SK-N-SH treated with all-trans-retinoic acid at 6 μM for 48 hours (cell line): Measurements from ENCODE around the gene PRKAG2.
A peak's percentile ranks its signal among the peaks of the same experiment; 100 is the strongest.

Experiments used
- ATAC-seq: fragments of 200-7000 bp; cut with Tn5 transposase; 3 replicates; pipeline ENCODE4 v1.9.1; 2020; ENCODE audit warnings: mild to moderate bottlenecking, moderate library complexity
- CSDC2 ChIP-seq: fragments of 250-450 bp; sonication (Bioruptor Pico); IDR thresholded peaks from 2 replicates; pipeline ENCODE4 v1.5.0; 2020; ENCODE audit warnings: mild to moderate bottlenecking, moderate library complexity
- OSR1 ChIP-seq: fragments of 250-450 bp; sonication (Bioruptor Pico); IDR thresholded peaks from 2 replicates; pipeline ENCODE4 v1.8.0; 2022; ENCODE audit warnings: moderate library complexity, mild to moderate bottlenecking, inconsistent platforms
- SNAI2 ChIP-seq: fragments of 250-450 bp; sonication (Bioruptor Pico); IDR thresholded peaks from 2 replicates; pipeline ENCODE4 v1.5.0; 2020; ENCODE audit warnings: mild to moderate bottlenecking, moderate library complexity
- ZFP3 ChIP-seq: fragments of 250-450 bp; sonication (Bioruptor Pico); IDR thresholded peaks from 2 replicates; pipeline ENCODE4 v1.5.0; 2020; ENCODE audit warnings: mild to moderate bottlenecking, moderate library complexity
- ZFP30 ChIP-seq: fragments of 450-650 bp; formaldehyde crosslinking; IDR thresholded peaks from 2 replicates; pipeline ENCODE4 v1.5.0; 2022; ENCODE audit warnings: mild to moderate bottlenecking, moderate library complexity
- ZNF70 ChIP-seq: fragments of 450-650 bp; formaldehyde crosslinking; IDR thresholded peaks from 2 replicates; pipeline ENCODE4 v1.5.0; 2020; ENCODE audit warnings: mild to moderate bottlenecking, moderate library complexity
- ZNF8 ChIP-seq: fragments of 450-650 bp; formaldehyde crosslinking; IDR thresholded peaks from 2 replicates; pipeline ENCODE4 v1.5.0; 2020; ENCODE audit warnings: mild to moderate bottlenecking, moderate library complexity
- TF ChIP-seq, protein P1 (sequence below): fragments of 250-450 bp; sonication (Bioruptor Pico); IDR thresholded peaks from 2 replicates; pipeline ENCODE4 v1.5.0; 2020; ENCODE audit warnings: mild to moderate bottlenecking, moderate library complexity
- TF ChIP-seq, protein P2 (sequence below): fragments of 250-450 bp; sonication (Bioruptor Pico); IDR thresholded peaks from 2 replicates; pipeline ENCODE4 v1.8.0; 2020; ENCODE audit warnings: mild to moderate bottlenecking, moderate library complexity, borderline replicate concordance

Gene PRKAG2

DNA sequence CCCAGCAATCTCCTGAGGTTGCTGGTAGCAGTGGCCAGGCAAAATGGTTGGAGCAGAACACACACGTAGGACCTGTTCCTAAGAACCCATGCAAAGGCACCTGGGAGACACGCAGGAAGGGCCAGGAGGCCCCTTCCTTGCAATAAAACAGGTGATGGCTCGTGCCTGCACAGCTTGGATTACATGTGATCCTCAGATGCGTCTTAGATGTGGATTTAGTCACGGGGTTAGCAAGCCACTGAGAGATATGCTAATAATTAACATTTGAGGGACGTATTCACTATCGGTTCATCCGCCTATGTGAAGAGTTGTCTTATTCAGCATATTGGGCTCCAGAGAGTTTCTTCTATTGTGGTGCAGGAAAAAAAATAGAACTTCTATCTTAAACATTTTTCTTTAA lies 352.6 kb downstream of the PRKAG2 start:
- no peak for ATAC-seq
- TF ChIP-seq OSR1 (CRISPR knock-in tag) = no peak
- no peak for TF ChIP-seq ZFP30 (CRISPR knock-in tag)
- TF ChIP-seq, protein P1, sequence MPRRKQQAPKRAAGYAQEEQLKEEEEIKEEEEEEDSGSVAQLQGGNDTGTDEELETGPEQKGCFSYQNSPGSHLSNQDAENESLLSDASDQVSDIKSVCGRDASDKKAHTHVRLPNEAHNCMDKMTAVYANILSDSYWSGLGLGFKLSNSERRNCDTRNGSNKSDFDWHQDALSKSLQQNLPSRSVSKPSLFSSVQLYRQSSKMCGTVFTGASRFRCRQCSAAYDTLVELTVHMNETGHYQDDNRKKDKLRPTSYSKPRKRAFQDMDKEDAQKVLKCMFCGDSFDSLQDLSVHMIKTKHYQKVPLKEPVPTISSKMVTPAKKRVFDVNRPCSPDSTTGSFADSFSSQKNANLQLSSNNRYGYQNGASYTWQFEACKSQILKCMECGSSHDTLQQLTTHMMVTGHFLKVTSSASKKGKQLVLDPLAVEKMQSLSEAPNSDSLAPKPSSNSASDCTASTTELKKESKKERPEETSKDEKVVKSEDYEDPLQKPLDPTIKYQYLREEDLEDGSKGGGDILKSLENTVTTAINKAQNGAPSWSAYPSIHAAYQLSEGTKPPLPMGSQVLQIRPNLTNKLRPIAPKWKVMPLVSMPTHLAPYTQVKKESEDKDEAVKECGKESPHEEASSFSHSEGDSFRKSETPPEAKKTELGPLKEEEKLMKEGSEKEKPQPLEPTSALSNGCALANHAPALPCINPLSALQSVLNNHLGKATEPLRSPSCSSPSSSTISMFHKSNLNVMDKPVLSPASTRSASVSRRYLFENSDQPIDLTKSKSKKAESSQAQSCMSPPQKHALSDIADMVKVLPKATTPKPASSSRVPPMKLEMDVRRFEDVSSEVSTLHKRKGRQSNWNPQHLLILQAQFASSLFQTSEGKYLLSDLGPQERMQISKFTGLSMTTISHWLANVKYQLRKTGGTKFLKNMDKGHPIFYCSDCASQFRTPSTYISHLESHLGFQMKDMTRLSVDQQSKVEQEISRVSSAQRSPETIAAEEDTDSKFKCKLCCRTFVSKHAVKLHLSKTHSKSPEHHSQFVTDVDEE (CRISPR knock-in tag) = no peak
- TF ChIP-seq, protein P2, sequence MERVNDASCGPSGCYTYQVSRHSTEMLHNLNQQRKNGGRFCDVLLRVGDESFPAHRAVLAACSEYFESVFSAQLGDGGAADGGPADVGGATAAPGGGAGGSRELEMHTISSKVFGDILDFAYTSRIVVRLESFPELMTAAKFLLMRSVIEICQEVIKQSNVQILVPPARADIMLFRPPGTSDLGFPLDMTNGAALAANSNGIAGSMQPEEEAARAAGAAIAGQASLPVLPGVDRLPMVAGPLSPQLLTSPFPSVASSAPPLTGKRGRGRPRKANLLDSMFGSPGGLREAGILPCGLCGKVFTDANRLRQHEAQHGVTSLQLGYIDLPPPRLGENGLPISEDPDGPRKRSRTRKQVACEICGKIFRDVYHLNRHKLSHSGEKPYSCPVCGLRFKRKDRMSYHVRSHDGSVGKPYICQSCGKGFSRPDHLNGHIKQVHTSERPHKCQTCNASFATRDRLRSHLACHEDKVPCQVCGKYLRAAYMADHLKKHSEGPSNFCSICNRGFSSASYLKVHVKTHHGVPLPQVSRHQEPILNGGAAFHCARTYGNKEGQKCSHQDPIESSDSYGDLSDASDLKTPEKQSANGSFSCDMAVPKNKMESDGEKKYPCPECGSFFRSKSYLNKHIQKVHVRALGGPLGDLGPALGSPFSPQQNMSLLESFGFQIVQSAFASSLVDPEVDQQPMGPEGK = no peak
- TF ChIP-seq ZFP3 = no peak

DNA sequence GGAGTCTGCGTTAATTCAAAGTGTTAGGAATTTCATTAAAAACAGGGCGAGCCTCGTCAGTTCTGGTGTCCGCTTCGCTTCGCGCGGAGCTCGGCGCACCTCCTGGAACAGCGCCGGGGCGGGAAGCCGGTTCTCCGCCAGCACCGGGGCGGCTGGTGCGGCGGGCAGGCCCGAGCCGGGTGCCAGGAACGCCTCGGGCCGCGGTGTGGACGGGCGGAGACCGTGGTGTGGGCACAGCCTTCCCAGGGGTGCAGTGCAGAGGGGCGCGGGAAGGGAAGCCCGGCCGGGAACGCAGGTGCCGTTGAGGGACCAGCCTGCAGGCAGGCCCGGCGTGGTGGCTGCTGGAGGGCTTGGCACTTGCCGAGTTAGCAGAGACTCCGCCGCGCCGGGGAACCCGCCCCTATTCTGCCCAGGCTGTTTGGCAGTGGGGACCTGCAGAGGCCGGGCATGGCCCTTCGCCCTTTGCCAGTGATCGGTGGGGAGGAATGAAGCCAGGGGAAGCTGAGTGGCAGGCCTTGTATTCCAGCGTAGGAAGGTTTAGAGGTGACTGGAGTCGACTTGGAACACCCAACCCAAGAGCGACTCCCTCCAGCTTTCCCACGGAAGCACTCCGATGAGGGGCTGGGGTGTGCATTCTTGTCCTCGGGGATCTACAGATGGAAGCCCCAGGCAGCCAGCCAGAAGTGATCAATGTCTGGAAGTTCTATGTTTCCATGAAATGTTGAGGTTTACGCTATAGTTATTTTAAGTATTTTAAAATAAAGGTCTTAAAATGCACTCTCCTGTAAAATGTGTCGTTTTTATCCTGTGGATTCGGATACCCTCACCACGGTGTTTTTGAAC lies 356.3 kb downstream of the PRKAG2 start:
- TF ChIP-seq ZNF8 (CRISPR knock-in tag) (no peak), ZFP3 (peak; percentile 55; the same call in 1 of the 2 replicates), SNAI2 (no peak), ZNF70 (CRISPR knock-in tag) (no peak)
- TF ChIP-seq, protein P1 (CRISPR knock-in tag) = no peak
- TF ChIP-seq, protein P2 = no peak
- ATAC-seq = peak; percentile 5

DNA sequence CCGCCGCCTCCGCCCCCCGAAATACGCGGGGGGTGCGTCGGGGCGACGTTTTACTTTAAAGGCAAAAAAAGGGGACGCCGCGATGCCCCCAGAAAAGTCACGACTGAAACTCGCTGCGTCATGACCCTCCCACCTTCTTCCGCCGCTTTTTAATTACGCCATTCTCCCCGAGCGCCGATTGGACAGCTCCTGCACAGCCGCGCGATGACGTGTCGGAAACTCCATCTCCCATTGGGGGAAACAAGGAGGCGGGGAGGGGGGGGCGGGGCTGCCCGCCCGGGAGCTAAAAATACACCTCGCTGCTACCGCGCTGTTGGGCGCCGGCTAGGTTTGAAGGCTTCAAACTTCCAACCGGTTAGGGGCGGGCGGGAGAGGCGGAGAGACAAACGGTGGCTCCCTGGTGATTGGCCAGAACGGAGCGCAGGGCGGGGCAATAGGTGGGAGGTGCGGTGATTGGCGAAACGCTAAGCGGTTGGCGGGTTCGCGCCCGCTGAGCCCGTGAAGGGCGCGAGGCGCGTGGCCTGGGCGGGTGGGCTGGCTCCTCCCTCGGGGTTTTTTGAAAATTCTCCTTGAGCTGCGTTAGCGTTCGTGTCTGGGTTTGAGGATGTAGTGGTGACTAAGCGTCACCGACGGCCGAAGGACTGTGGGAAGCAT lies 357.0 kb downstream of the PRKAG2 start, which contains the start of gene RHEB:
Gene RHEB, minus strand, starts transcription at position 131 of the 654 bp plus-strand sequence. CDS start 384 bp downstream, outside the sequence.
- peak; percentile 93 for ATAC-seq
- TF ChIP-seq ZFP30 (CRISPR knock-in tag) = no peak
- TF ChIP-seq, protein P2 = peak; percentile 62; the same call in 1 of the 2 replicates

DNA sequence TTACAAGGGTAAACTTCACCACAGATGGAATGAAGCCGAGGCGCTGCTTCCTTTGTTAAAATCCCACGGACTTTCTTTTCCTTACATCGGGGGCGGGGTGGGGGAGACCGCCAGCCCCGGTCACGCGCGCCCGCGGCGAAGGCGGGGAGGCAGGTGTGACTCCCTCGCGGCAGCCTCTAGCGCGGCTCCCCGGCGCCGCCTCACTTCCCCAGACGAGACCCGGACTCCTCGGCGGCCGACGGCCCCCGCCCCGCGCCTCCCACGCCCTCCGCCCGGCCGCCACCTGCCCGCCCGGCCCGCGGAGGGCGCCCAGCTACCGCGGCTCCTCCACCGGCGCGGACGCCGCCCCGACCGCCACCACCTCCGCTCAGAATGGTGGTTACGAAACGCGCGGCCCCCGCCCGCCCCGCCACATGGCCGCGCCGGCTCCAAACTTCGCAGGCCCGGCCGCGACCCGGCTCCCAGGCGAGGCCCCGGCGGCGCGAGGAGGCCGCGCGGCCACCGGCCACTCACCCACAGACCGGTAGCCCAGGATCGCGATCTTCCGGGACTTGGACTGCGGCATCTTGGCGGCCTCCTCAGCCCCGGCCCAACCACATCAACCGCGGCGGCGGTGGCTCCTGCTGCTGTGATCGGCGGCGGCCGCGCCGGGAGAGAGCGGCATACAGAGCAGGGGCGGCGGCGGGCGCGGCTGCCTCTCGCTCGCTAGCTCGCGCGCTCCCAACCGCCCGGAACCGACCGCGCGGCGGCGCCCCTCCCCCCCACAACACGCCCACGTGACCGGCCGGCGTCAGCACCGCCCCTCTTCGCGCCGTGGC lies 357.8 kb downstream of the PRKAG2 start:
- 0 out of 2 replicates have a peak, but pooled peaks have one; percentile 32 for TF ChIP-seq ZFP3
- 0 out of 2 replicates have a peak, but pooled peaks have one; percentile 59 for TF ChIP-seq CSDC2 (CRISPR knock-in tag)
- TF ChIP-seq, protein P1 (CRISPR knock-in tag) = 0 out of 2 replicates have a peak, but pooled peaks have one; percentile 36
- peak; percentile 75 for ATAC-seq
